WERI-Rb-1 (cell line): ENCODE results near the gene OTOG.

ENCODE experiments used
- DNase-seq: peaks from one replicate; pipeline ENCODE4 v3.0.0-alpha.2; 2020
- H3K27ac ChIP-seq: fragments of 250-450 bp; sonication (Bioruptor Pico); 2 replicates; pipeline ENCODE4 v1.5.1; 2020; ENCODE audit warnings: mild to moderate bottlenecking, moderate library complexity
- H3K27me3 ChIP-seq: fragments of 250-450 bp; sonication (Bioruptor Pico); 2 replicates; pipeline ENCODE4 v1.5.1; 2021; ENCODE audit warnings: mild to moderate bottlenecking, low read depth, moderate library complexity; ENCODE audit not compliant: insufficient read depth, severe bottlenecking
- H3K36me3 ChIP-seq: fragments of 250-450 bp; sonication (Bioruptor Pico); 2 replicates; pipeline ENCODE4 v1.5.1; 2020; ENCODE audit warnings: mild to moderate bottlenecking, moderate library complexity
- H3K4me3 ChIP-seq: 2 replicates; pipeline ENCODE4 v1.5.1; 2011; ENCODE audit warnings: low read depth, mild to moderate bottlenecking, control low read depth, low read length
- H3K9me3 ChIP-seq: fragments of 250-450 bp; sonication (Bioruptor Pico); 2 replicates; pipeline ENCODE4 v1.5.1; 2021; ENCODE audit warnings: mild to moderate bottlenecking, moderate library complexity; ENCODE audit not compliant: severe bottlenecking
- TF ChIP-seq, protein P1 (sequence below): IDR thresholded peaks from 2 replicates; pipeline ENCODE4 v1.5.1; 2011; ENCODE audit warnings: low read depth, mild to moderate bottlenecking, control low read depth, inconsistent platforms, low read length

OTOG gene

DNA sequence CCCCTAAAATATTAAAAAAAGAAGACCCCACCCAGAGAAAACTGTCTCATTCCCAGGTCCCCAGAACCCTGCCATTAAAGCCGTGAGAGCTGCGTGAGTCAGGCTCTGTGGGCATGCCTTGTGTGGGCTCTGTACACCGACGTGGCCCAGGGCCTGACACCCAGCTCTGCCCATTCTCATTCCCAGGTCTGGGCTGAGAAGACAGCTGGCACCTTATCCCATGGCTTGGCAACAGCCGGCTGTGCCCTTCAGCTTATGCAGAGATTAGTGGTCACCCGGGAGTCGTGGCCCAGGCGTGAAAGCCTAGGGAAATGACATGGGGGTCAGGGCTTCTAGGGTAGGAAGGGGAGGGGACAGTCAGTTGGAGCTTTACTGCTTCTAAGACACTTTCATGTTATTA is 31.9 kb downstream of the OTOG start:
- H3K27me3 ChIP-seq, result no peaks in the 10 kb centered on the region

DNA sequence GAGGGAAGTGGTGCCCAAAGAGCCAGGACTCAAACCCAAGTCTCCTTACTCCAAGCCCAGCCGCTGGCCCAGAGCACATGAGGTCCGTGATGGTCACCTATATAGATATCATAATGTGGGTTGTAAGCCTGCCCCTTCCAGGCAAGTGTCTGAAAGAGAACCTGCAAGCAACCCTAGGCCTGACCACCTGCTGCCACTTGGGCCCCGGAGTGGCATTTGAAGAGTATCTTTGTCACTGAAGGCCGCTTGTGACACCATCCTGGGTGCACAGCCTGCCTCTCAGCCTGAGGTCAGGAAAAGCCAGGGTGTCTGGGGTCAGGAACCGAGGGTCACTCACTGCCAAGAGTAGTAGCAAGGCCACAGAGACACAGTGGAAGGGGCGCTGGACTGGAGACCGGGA is 32.4 kb downstream of the OTOG start:
- Histone ChIP-seq H3K27ac (no peak overlapping the region), H3K27me3 (no peaks in the 10 kb centered on the region), H3K36me3 (no peaks in the 10 kb centered on the region), H3K9me3 (no peaks in the 10 kb centered on the region), H3K4me3 (no peak overlapping the region)
- TF ChIP-seq, protein P1, sequence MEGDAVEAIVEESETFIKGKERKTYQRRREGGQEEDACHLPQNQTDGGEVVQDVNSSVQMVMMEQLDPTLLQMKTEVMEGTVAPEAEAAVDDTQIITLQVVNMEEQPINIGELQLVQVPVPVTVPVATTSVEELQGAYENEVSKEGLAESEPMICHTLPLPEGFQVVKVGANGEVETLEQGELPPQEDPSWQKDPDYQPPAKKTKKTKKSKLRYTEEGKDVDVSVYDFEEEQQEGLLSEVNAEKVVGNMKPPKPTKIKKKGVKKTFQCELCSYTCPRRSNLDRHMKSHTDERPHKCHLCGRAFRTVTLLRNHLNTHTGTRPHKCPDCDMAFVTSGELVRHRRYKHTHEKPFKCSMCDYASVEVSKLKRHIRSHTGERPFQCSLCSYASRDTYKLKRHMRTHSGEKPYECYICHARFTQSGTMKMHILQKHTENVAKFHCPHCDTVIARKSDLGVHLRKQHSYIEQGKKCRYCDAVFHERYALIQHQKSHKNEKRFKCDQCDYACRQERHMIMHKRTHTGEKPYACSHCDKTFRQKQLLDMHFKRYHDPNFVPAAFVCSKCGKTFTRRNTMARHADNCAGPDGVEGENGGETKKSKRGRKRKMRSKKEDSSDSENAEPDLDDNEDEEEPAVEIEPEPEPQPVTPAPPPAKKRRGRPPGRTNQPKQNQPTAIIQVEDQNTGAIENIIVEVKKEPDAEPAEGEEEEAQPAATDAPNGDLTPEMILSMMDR, result no peak
- DNase-seq, result no peak

More for the DNA sequence above, 31.9 kb downstream of the OTOG start:
- Histone ChIP-seq H3K36me3 (no peaks in the 10 kb centered on the region), H3K27ac (no peak overlapping the region), H3K9me3 (no peaks in the 10 kb centered on the region), H3K4me3 (no peak overlapping the region)
- TF ChIP-seq, protein P1, result no peak
- DNase-seq, result no peak

DNA sequence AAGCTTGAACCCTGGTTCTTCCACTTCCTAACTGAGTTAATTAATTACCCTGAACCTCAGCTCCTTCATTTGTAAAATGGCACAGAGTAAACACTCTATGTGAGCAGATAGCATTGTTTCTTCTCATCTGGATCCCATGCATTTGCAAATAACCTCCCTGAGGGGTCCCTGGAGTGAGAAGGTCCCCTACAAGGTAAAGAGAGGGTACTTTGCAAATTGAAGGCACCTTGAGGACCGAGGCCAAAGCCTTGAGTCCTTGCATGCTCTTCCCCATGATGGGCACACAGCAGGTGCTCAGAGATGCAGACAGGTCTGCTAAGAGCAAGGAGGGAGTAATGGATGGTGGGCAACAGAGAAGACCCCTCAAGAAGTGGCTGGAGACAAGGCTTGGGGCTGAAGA is 33.2 kb downstream of the OTOG start:
- TF ChIP-seq, protein P1, result no peak
- no peak for DNase-seq
- Histone ChIP-seq H3K9me3 (no peaks in the 10 kb centered on the region), H3K27ac (no peak overlapping the region), H3K36me3 (no peaks in the 10 kb centered on the region), H3K4me3 (no peak overlapping the region), H3K27me3 (no peaks in the 10 kb centered on the region)

DNA sequence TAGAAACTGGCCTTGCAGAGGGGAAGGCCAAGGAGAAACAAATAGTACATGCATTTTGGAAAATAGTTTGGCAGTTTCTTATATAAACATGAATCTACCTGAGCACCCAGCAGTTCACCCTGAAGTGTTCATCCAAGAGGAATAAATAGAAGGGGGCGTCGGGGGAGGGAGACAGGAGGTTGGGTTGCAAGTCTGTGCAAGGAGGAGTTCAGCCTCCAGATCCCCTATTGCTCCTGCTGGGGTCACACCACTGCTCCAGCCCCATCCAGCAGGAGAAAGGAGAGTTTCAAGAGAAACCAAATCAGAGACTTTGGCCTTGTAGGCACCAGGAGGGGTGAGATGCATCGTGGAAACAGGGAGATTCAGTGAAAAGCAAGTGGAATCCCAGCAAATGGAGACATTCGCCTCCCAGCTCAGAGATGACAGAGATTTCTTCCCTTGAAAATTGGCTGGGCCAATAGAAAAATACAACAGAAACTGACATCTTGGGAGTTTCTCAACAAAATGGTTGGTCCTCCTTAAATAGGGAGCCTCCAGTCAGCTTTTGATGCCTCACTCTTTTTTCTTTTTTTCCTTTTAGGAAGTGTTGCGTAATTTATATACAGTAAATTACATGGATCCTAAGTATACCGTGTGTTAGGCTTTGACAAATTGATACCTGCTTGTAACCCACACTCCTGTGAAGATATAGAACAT is 34.1 kb downstream of the OTOG start:
- Histone ChIP-seq H3K27me3 (no peaks in the 10 kb centered on the region), H3K27ac (no peak overlapping the region), H3K9me3 (no peaks in the 10 kb centered on the region), H3K4me3 (no peak overlapping the region), H3K36me3 (no peaks in the 10 kb centered on the region)
- no peak for DNase-seq
- TF ChIP-seq, protein P1, result no peak

DNA sequence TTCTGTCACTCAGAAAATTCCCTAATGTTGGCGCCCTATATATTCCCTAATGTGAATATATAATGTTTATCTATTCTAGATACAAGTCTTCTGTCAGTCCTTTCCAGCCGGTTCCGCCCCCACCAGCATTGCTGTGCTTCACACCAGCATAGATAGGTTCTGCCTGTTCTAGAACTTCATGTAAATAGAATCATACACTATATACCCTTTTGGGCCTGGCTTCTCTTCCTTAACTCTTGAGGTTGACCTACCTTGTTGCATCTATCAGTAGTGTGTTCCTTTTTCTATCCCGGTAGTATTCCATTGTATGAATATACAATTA is 34.6 kb downstream of the OTOG start:
- DNase-seq, result no peak
- Histone ChIP-seq H3K9me3 (no peaks in the 10 kb centered on the region), H3K36me3 (no peaks in the 10 kb centered on the region), H3K27ac (no peak overlapping the region), H3K4me3 (no peak overlapping the region), H3K27me3 (no peaks in the 10 kb centered on the region)
- TF ChIP-seq, protein P1, result no peak

DNA sequence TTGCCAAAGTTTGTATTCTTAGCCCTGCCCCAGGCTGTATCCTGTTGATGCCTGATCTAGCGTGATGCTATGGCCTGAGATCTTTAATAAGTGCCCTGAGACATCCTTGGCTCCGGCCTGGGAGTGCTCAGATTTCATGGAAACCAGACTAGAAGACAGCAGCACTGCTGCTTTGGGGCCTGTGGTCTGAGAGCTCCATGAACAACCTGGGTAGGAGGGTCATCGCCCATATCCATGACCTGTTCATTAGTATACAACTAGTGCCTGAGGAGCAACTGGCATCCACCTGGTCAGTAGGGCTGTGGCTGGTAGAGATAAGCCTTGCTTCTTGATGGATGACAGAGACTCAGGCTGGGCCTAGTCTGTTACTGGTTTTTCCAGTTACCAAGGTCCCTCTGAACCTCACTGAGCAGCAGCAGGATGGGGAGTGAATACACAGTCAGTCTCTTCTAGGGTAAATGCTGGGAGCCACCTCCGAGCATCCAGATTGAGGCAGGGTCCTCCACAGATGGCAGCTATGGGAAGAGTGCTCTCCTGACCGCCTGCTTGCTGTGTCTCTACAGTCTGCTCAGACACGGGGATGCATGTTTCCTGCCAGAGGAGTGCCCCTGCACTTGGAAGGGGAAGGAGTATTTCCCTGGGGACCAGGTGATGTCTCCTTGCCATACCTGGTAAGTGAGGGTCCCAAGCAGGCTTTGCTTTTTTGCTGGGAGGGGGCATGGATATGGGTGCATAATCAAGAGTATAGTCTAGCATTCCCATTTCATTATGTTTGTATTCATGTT is 39.0 kb downstream of the OTOG start:
- Histone ChIP-seq H3K27ac (no peak overlapping the region), H3K4me3 (no peak overlapping the region), H3K9me3 (no peaks in the 10 kb centered on the region), H3K36me3 (no peaks in the 10 kb centered on the region), H3K27me3 (no peaks in the 10 kb centered on the region)
- no peak for DNase-seq
- TF ChIP-seq, protein P1, result no peak
